Muscle of leg (tissue), 11 donors: ENCODE data around the gene CEP170. TPM values are rescaled to one million over a fixed set of nuclear protein-coding genes. Genes with fewer than 3 reads are reported as not detected.
A peak's percentile ranks its signal among the peaks of the same experiment; 100 is the strongest.

ENCODE experiments used
- DNase-seq: peaks from one replicate; pipeline ENCODE4 v3.0.0; 2013
- H3K27ac ChIP-seq: one replicate; pipeline ENCODE4 v1.5.1; 2013; ENCODE audit warnings: mild to moderate bottlenecking, low read length, control low read depth
- H3K27me3 ChIP-seq: one replicate; pipeline ENCODE4 v1.6.1; 2013; ENCODE audit warnings: low read length; ENCODE audit not compliant: control insufficient read depth, insufficient read depth
- H3K36me3 ChIP-seq: one replicate; pipeline ENCODE4 v1.6.1; 2013; ENCODE audit warnings: low read length; ENCODE audit not compliant: control insufficient read depth, insufficient read depth
- H3K4me1 ChIP-seq: one replicate; pipeline ENCODE4 v1.6.1; 2013; ENCODE audit warnings: low read length; ENCODE audit not compliant: control insufficient read depth, insufficient read depth
- H3K4me3 ChIP-seq: one replicate; pipeline ENCODE4 v1.5.1; 2013; ENCODE audit warnings: low read length, control low read depth
- H3K9me3 ChIP-seq: replicated peaks from 2 replicates; pipeline ENCODE4 v1.6.1; 2013; ENCODE audit warnings: low read depth, low read length; ENCODE audit not compliant: control insufficient read depth
- WGBS: methylation state at CpG from one replicate; pipeline ENCODE4 v1.1.5; 2013; ENCODE audit warnings: missing lambda C conversion rate; ENCODE audit not compliant: insufficient coverage; 5-methylcytosine and 5-hydroxymethylcytosine counted together
- polyA plus RNA-seq, 8 donors: library from polyadenylated mRNA; unstranded; fragments of 120-200 nt; gene quantifications; one replicate each; pipeline versions ENCODE4 v1.2.1 to v1.2.3, GENCODE V29; 2013; ENCODE audit warnings: inconsistent platforms in 1 of 8, low replicate concordance in 1 of 8; ENCODE audit not compliant: insufficient read length in 8 of 8, insufficient read depth in 1 of 8
- total RNA-seq: library from RNA; stranded (reverse); fragments of 120-200 nt; gene quantifications from one replicate; pipeline ENCODE4 v1.2.4, GENCODE V29; 2013

Gene CEP170
- total and polyA plus RNA-seq, 9 donors: 44.5 to 68.5 (median 53.2) TPM

DNA sequence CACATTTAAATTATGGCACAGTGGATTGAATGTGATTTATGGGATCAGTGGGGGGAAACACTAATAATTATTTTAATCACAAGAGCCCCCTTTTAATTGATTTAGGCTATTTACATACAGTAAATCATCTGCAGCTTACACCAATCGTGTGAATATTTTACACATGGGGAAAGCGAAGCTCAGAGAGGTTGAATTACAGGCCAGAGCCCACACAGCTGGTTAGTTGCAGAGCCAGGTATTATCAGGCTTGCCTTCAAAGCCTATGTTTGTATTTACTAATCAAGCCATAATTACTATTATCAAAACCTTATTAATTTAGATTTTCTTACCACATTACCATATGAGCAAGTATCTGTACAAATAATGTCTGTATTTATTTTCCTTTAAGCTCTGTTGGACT lies 1.5 kb upstream of the CEP170 start:
- no CpG with 5 or more reads among the region's 2 CpGs for WGBS
- Histone ChIP-seq H3K27ac (peak overlapping the region; percentile 97), H3K36me3 (no peaks in the 10 kb centered on the region), H3K4me1 (no peaks in the 10 kb centered on the region), H3K4me3 (peak overlapping the region; percentile 80), H3K9me3 (no peaks in the 10 kb centered on the region), H3K27me3 (no peaks in the 10 kb centered on the region)
- peak; percentile 16 for DNase-seq

DNA sequence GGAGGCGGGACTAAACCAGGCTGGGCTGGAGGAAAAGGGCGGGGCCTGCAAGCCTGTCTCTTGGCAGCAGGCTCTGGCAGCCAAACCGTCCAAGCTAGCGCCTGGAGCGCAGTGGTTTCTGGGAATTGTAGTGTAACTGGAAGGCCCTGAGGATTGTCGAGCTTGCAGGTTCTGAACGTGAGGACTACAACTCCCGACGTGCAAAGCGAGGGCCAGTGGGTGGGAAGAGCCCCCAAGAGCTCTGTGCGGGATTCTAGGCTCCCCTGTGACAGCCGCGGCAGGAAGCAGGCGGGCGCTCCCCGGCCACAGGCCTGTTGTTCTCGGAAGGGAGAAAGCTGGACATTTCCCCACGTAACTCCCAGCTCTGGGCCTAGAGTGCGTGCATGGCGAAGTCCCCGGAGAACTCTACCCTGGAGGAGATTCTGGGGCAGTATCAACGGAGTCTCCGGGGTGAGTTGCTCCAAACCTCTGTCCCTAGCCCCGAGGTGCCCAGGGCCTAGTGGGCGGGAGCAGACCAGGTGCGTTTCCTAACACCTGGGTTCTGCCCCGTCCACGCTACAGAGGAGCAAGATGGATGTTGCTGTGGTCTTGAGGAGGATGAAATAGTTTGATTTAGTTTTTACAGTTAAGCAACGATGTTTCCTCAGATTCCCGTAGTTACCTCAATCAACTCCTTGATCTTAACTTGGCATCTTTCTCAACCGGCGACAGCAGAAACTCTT lies 871 bp upstream of the CEP170 start, which contains the start of gene SDCCAG8:
Gene SDCCAG8 (plus strand): TSS at position 251 of the 722 bp plus-strand sequence. CDS start 133 bp downstream, at position 384.
- no peaks in the 10 kb centered on the region for H3K4me1 ChIP-seq
- no peaks in the 10 kb centered on the region for H3K27me3 ChIP-seq
- H3K36me3 ChIP-seq: no peaks in the 10 kb centered on the region
- WGBS: 0% methylated on average over 26 of the region's 32 CpGs
- no peaks in the 10 kb centered on the region for H3K9me3 ChIP-seq
- H3K27ac ChIP-seq: peak within 1 kb of the TSS; percentile 99
- H3K4me3 ChIP-seq: peak within 1 kb of the TSS; percentile 80
- peak; percentile 100 for DNase-seq

DNA sequence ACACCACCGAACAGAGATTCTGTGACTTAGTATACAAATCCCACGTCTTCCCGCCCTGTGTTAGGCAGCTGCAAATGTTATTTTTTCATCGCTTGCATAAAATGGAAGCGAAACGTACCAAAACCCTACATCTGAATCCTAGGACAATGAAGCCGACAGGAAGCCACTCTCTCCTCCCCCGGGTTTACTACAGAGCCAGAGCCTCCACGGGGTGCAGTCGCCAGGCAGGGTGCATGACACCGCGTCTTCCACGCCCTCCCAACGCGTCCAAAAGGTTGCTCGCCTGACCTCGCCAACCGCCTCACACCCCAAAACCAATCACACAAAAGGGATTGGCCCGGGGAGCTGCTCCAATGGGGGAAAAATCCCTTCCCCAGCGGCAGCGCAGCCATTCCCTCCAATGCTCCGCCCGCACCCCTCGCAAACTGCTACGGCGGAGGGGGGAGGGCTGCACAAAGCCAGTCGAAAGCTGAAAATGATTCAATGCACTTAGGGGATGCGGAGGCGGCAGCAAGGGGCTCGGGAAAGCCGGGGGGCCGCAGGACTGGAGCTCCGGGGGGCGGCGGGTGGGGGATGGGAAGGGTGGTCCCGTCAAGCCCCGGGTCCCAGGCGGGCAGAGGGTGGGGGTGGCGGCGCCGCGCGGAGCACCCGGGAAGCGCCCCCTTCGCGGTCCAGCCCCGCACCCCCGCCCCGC lies 701 bp downstream of the CEP170 start:
- peak overlapping the region; percentile 80 for H3K4me3 ChIP-seq
- under 1% methylated on average over 33 of the region's 50 CpGs for WGBS
- H3K36me3 ChIP-seq: no peaks in the 10 kb centered on the region
- H3K27me3 ChIP-seq: no peaks in the 10 kb centered on the region
- H3K27ac ChIP-seq: peak overlapping the region; percentile 99
- DNase-seq: peak; percentile 81
- H3K4me1 ChIP-seq: no peaks in the 10 kb centered on the region
- H3K9me3 ChIP-seq: no peaks in the 10 kb centered on the region

DNA sequence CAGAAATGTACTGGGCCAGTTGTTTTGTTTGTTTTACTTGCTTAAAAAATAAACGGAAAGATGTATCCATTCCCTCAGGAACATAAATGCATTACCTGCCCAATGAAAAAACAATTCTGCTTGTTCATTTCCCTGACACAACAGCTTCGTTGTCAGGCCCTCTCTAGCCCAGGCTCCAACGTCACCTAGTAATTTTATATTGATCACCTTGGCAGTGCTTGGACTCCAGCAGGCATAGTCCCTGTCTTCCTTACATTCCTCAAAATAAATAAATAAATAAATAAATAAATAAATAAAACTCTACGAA lies 1.2 kb downstream of the CEP170 start:
- Histone ChIP-seq H3K27ac (peak overlapping the region; percentile 99), H3K36me3 (no peaks in the 10 kb centered on the region), H3K4me3 (peak overlapping the region; percentile 80), H3K27me3 (no peaks in the 10 kb centered on the region), H3K4me1 (no peaks in the 10 kb centered on the region), H3K9me3 (no peaks in the 10 kb centered on the region)
- WGBS: 0% methylated on average over 3 of the region's 4 CpGs
- peak; percentile 57 for DNase-seq

DNA sequence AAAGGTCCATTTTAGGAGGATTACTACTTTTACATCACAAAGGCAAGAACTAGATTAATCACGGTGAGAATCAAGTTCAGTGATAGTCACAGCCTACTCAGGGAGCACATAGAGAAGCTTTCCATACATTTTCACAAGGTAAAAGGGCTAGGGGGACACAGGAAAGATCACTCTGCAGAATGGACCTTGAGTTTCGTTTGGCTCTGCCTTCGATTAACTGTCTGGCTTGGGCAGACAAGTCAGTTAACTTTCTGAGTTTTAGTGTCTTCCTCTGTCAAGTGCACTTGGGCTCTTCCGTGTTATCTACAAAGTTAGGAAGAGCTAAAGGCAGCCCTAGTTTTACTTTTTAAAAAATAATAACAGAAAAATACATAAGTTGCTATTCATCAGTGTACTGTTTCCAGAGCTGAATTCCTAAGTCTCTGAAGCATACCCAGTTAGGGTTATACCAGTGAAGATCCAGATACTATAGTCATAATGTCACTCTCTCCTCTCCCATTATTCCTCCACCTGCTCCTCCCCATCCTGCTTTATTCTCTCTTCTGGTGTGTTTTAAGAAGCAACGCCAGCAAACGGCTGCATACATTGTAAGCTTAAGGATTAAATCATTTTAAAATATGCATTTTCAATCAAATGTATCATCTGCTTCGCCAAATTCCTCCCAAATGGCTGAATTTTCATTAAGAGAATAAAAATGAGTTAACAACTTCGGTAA lies 1.7 kb downstream of the CEP170 start:
- Histone ChIP-seq H3K27me3 (no peaks in the 10 kb centered on the region), H3K4me1 (no peaks in the 10 kb centered on the region), H3K36me3 (no peaks in the 10 kb centered on the region), H3K9me3 (no peaks in the 10 kb centered on the region), H3K4me3 (peak overlapping the region; percentile 80), H3K27ac (peak overlapping the region; percentile 99)
- peak; percentile 32 for DNase-seq
- WGBS: 0% methylated on average over 2 of the region's 8 CpGs

DNA sequence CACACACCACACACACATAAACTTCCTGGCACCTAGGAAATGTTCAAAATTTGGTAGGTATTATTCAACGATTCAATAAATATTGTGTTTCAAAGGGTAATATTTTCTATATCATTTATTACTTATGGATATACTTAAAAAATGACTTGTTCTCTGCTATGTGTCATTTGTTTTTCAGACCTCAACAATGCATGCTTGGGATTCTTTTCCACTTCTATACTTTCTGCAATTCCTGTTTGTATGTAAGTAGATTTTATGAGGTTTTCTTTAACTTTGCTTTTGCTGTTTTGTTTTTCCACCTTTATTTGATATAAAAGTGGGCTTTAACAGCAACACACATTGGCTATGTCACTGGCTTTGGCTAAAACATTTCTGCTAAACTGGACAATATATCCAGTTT lies 3.5 kb downstream of the CEP170 start:
- H3K4me1 ChIP-seq: no peaks in the 10 kb centered on the region
- no peaks in the 10 kb centered on the region for H3K9me3 ChIP-seq
- H3K36me3 ChIP-seq: no peaks in the 10 kb centered on the region
- H3K4me3 ChIP-seq: no peak overlapping the region
- H3K27ac ChIP-seq: no peak overlapping the region
- WGBS: no CpG with 5 or more reads among the region's 1 CpG
- no peaks in the 10 kb centered on the region for H3K27me3 ChIP-seq
- no peak for DNase-seq

DNA sequence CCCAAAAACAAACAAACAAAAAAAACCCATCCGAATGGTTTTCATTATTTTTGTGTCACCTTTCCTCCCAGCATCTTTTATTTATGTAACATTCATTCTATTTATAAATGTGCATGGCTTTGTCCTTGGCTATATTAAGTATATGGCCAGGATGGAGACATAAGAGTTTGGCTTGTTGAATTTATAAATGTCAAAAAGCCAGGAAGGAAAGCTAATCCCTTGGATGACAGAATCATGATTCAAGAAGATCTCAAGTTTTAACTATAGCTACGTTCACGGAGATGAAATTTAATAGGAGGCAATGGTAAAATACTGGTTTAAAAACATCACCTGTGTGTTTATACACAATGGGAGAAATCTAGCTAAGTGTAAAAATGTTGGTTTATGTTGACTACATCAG lies 5.0 kb downstream of the CEP170 start:
- Histone ChIP-seq H3K27me3 (no peaks in the 10 kb centered on the region), H3K27ac (no peak overlapping the region), H3K4me1 (no peaks in the 10 kb centered on the region), H3K4me3 (no peak overlapping the region), H3K36me3 (no peaks in the 10 kb centered on the region), H3K9me3 (no peaks in the 10 kb centered on the region)
- no peak for DNase-seq
- no CpG with 5 or more reads among the region's 3 CpGs for WGBS

DNA sequence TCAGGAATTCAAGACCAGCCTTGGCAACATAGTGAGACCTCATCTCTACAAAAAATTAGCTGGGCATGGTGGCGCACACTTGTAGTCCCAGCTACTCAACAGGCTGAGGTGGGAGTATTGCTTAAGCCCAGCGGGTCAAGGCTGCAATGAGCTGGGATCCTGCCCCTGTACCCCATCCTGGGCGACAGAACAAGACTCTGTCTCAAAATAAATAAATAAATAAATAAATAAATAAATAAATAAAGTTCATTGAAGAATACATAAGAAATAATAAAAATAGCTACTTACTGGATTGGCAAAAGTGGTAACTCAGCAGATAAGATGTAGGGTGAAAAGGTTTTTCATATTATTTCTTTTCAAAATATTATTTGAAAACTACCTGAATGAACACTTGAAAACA lies 5.9 kb downstream of the CEP170 start:
- no peaks in the 10 kb centered on the region for H3K27me3 ChIP-seq
- H3K9me3 ChIP-seq: no peaks in the 10 kb centered on the region
- H3K27ac ChIP-seq: no peak overlapping the region
- no CpG with 5 or more reads among the region's 3 CpGs for WGBS
- H3K36me3 ChIP-seq: no peaks in the 10 kb centered on the region
- DNase-seq: no peak
- no peak overlapping the region for H3K4me3 ChIP-seq
- no peaks in the 10 kb centered on the region for H3K4me1 ChIP-seq

DNA sequence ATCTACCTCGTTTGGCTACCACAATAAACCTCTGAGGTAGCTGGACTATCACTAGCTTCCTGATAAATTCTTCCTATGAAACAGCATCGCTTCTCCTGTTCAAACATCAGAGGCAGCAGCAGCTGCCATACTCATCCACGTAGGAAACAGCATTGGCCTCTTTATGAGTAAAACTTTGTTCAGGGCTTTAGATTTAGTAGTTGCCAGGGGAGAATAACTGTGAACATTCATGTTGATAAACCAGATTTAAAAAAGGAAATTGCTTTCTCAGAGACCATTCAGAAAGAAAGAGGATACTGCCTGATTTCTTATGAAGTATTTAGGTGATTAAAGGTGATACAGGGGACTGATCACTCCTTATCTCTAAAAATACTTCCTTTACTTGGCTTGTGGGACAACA lies 7.2 kb downstream of the CEP170 start:
- Histone ChIP-seq H3K27ac (no peak overlapping the region), H3K4me3 (no peak overlapping the region), H3K36me3 (no peaks in the 10 kb centered on the region), H3K27me3 (no peaks in the 10 kb centered on the region), H3K4me1 (no peaks in the 10 kb centered on the region), H3K9me3 (no peaks in the 10 kb centered on the region)
- no CpG with 5 or more reads among the region's 3 CpGs for WGBS
- no peak for DNase-seq

DNA sequence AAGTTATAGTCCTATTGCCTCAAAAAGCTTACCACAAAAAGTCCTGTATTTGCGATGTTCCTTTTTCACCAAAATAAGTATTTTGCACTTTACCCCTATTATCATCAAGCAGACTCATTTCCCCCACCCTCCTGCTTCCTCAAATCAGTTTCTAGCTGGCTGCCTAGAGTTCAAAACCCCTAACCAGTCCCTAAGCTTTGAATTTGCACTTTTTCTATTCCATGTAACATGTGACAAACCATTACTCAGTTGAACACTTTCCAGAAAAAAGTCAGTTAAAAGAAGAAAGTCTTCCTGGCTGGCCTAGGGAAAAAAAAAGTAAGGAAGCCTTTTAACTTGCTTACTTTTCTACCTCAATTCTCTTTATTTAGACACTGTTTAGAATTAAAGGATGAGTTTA lies 8.2 kb downstream of the CEP170 start:
- H3K9me3 ChIP-seq: no peaks in the 10 kb centered on the region
- peak; percentile 66 for DNase-seq
- 80% methylated on average over 1 of the region's 1 CpG for WGBS
- no peak overlapping the region for H3K4me3 ChIP-seq
- H3K27ac ChIP-seq: peak overlapping the region; percentile 1
- no peaks in the 10 kb centered on the region for H3K27me3 ChIP-seq
- no peaks in the 10 kb centered on the region for H3K4me1 ChIP-seq
- no peaks in the 10 kb centered on the region for H3K36me3 ChIP-seq
